Heart left ventricle (tissue), 13 donors: ENCODE measurements around the gene CAMK2D.

ENCODE experiments used
- CTCF ChIP-seq, 12 donors: fragments of 200-600 bp; sonication (generic) in 4 of 12; IDR thresholded peaks; one replicate each; pipeline versions ENCODE4 v1.5.0 to v1.8.0; 2018 to 2022; ENCODE audit warnings: antibody characterized with exemption in 12 of 12, mild to moderate bottlenecking in 5 of 12
- POLR2A ChIP-seq, 2 donors: fragments of 450-650 bp; IDR thresholded peaks; one replicate each; pipeline ENCODE4 v1.6.1; 2017; ENCODE audit warnings: antibody characterized with exemption in 2 of 2, mild to moderate bottlenecking in 2 of 2, moderate library complexity in 2 of 2
- donor health status: ischemic (EF 13 %, LVEDD 7.1; RV severe dilation, severe dysfunction).
- donor health status: DM: no; HTN: yes; CAD: no.
- donor health status: DM: no; HTN: no; CAD: no.
- donor health status: ischemic (EF 25% LVEDD 6.9; RV normal size, moderate dysfunction).
- donor health status: ischemic (EF 25% LVEDD 5.7; RV mildly dilated, moderate dysfunction).
- donor health status: ischemic (EF 35%, LVEDD 5.7; RV mildly dilated, moderate dysfunction).
- donor health status: nonischemic (EF 11% LVEDD 7.7; RV severe dilation, severe dysfunction).
- donor health status: DM: yes; HTN: yes; CAD: no.
- donor health status: PGD.
- donor health status: ischemic (EF 29% LVEDD 5.4; RV normal size, mild dysfunction).
- donor health status: nonischemic (EF 23%, LVEDD 6.1; RV moderate dilation, normal function).

GRCh38 chr4:113616443-113616842, 145.1 kb downstream of the CAMK2D start:
- no peak for TF ChIP-seq CTCF (IDR thresholded peaks at IDR 0.05)
- TF ChIP-seq POLR2A (IDR thresholded peaks at IDR 0.05), result no peak
